Measurements from ENCODE around the gene CIAO2B.

GRCh38 chr16:66949472-66949871, 15.3 kb upstream of the CIAO2B start:
- TF ChIP-seq CTCF (IDR thresholded peaks at IDR 0.05; ENCODE audit: poor library complexity, severe bottlenecking) (no peak), REST (IDR thresholded peaks at IDR 0.05; ENCODE audit: borderline replicate concordance) (no peak), SMC3 (conservative IDR thresholded peaks at IDR 0.05; ENCODE audit: poor library complexity) (no peak), EP300 (conservative IDR thresholded peaks at IDR 0.05; ENCODE audit: poor library complexity, severe bottlenecking) (no peak), POLR2AphosphoS5 (IDR thresholded peaks at IDR 0.05) (no peak), TAF1 (IDR thresholded peaks at IDR 0.05; ENCODE audit: low read depth) (no peak), MXI1 (conservative IDR thresholded peaks at IDR 0.05; ENCODE audit: poor library complexity, severe bottlenecking) (no peak), RAD21 (conservative IDR thresholded peaks at IDR 0.05) (no peak)
